Testis (tissue), 2 donors: ENCODE results near the gene PDE7B.

Experiments used
- CTCF ChIP-seq, 3 experiments: fragments of 450-650 bp in 2 of 3; fragments of 200-600 bp in 1 of 3; sonication (generic) in 1 of 3; IDR thresholded peaks; one replicate each; pipeline ENCODE4 v1.5.1; 2016 to 2019; ENCODE audit warnings: antibody characterized with exemption in 3 of 3, mild to moderate bottlenecking in 2 of 3, moderate library complexity in 1 of 3
- POLR2A ChIP-seq: fragments of 450-650 bp; IDR thresholded peaks from one replicate; pipeline ENCODE4 v1.6.1; 2017; ENCODE audit warnings: antibody characterized with exemption, mild to moderate bottlenecking, moderate library complexity

- TF ChIP-seq CTCF (IDR thresholded peaks at IDR 0.05) (no peak), POLR2A (no peak)
These were observed 260.8 kb downstream of the PDE7B start for GRCh38 chr6:136112262-136112661.
